GM12865 (cell line): ENCODE results near the gene LLGL2.
A peak's percentile ranks its signal among the peaks of the same experiment; 100 is the strongest.
"Not testable (repeated sequence)": the region's sequence is repeated elsewhere in the genome, so short reads cannot be mapped to it uniquely, and the experiment has no call there.

Experiments
- DNase-seq: peaks from one replicate; pipeline ENCODE4 v3.0.0; 2010; ENCODE audit warnings: low read depth
- H3K4me3 ChIP-seq: 2 replicates; pipeline ENCODE4 v1.5.1; 2011; ENCODE audit warnings: mild to moderate bottlenecking, low read depth, low read length, control low read depth
- CTCF ChIP-seq: IDR thresholded peaks from 2 replicates; pipeline ENCODE4 v1.5.1; 2011; ENCODE audit warnings: low read length, control low read depth, low read depth, inconsistent platforms; ENCODE audit not compliant: insufficient read depth; ENCODE audit errors: missing control alignments

The LLGL2 gene

DNA sequence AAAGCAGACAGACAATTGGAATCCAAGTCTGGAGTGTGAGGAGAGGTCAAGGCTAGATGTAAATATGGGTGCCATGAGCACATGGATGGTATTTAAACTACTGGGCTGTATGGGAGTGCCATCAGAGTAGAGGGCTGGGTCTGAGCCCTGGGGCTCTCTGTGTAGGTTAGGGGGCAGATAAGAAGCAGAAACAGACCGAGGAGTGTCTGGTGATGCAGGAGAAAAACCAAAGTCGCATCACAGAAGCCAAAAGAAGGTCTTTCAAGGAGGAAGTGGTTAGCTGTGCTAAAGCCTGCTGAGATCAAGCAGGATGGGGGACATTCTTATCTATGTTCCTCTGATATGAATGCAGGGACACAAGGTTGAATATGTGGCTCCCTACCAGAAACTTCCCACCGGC is 7.3 kb upstream of the LLGL2 start:
- DNase-seq: peak; percentile 67
- no peak overlapping the region for H3K4me3 ChIP-seq
- TF ChIP-seq CTCF: no peak

DNA sequence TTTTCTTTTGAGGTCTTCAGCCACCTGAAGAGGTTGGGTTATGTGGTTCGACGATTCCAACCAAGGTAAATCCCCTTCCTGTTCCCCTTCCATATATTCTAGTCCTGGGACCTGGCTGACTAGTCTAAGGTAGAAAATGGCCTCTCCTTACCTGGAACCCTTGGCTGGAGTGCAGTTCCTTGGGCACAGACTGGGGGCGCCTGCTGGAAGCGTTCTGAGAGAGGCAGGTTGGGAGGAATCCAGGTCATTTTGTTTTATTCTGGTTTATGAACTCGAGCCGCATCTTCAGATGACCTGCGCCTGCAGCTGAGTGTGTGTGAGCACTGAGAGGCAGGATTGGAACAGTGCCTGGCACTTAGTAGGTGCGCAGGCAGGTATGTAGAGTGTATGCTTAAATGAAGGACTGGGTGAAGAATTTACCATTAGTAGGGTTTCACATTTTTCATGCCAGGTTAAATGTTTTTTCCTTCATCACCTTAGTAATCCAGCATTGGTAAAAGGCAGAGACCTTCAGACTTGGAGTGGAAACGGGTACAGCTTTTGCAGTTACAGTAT is 6.4 kb upstream of the LLGL2 start:
- no peak for TF ChIP-seq CTCF
- no peak for DNase-seq

DNA sequence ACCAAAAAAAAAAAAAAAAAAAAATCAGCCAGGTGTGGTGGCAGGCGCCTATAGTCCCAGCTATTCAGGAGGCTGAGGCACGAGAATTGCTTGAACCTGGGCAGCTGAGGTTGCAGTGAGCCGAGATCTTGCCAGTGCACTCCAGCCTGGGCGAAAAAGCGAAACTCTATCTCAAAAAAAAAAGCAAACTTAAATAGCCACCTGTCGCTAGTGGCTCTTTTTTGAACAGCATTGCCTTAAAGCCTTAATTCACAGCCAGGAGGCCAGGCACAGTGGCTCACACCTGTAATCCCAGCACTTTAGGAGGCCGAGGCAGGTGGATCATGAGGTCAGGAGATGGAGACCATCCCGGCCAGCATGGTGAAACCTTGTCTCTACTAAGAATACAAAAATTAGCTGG is 5.1 kb upstream of the LLGL2 start:
- DNase-seq, H3K4me3 ChIP-seq: not testable (repeated sequence)

More for the DNA sequence above, 6.4 kb upstream of the LLGL2 start:
- H3K4me3 ChIP-seq: no peak overlapping the region

DNA sequence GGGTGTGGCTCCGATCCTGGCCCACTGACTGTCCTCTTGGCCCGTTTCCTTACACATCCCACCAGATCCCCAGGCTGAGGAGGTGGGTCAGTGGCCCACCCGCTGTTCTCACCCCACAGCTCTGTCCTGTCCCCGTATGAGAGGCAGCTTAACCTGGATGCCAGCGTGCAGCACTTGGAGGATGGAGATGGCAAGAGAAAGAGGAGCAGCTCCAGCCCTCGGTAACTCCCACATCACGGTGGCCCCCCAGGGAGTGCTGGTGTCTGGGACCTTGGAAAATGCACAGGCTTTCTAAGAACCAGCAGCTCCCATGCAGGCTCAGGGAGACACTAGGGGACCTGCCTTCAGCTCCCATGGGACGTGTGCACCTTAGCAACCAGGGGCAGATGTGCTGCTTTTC is 4.2 kb upstream of the LLGL2 start:
- no peak for TF ChIP-seq CTCF
- no peak for DNase-seq
- H3K4me3 ChIP-seq: no peak overlapping the region

- no peak for DNase-seq
- H3K4me3 ChIP-seq: no peak overlapping the region
- no peak for TF ChIP-seq CTCF
These were observed 3.4 kb upstream of the LLGL2 start for GRCh38 chr17:75521951-75522727.

GRCh38 chr17:75523647-75524046 is 1.9 kb upstream of the LLGL2 start:
- no peak overlapping the region for H3K4me3 ChIP-seq
- TF ChIP-seq CTCF: no peak
- no peak for DNase-seq

DNA sequence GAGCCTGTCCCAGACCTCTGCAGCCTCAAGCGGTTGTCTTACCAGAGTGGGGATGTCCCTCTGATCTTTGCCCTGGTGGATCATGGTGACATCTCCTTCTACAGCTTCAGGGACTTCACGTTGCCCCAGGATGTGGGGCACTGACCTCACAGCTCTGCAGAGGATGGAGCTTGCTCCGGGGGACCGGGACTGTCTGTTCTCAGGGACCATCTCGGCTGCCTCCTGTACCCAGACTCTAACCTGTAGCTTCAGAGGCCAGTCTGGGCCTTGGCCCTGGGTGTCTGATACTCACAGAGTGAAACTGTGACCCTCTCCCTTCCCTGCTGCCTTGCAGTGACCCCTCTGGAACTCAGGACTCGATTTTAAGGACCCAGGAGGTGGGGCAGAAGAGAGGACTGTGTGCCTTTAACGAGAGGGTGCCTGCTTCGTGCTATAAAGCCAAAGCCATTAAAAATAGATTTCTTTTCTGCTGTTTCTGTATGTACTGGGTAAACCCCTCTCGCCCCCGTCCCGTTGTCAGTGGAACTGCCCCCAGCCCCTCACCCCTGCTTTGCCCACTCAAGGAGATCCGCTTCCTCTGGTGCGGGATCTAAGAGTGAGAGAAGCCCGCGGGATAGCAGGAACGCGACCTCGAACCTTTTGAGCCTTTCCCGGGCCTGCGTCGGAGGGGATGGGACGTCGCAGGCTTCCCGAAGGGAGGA is 1.1 kb upstream of the LLGL2 start:
- no peak overlapping the region for H3K4me3 ChIP-seq
- no peak for DNase-seq
- no peak for TF ChIP-seq CTCF
